Astrocyte of the cerebellum (primary cell): ENCODE measurements around the gene INTS11.
A peak's percentile ranks its signal among the peaks of the same experiment; 100 is the strongest.

Experiments
- DNase-seq: peaks from one replicate; pipeline ENCODE4 v3.0.0-alpha.2; 2011; ENCODE audit warnings: low read depth
- H3K4me3 ChIP-seq: 2 replicates; pipeline ENCODE4 v1.5.1; 2011; ENCODE audit warnings: mild to moderate bottlenecking, low read depth, low read length, moderate library complexity
- CTCF ChIP-seq: IDR thresholded peaks from 2 replicates; pipeline ENCODE4 v1.5.1; 2012; ENCODE audit warnings: low read length, low read depth, moderate library complexity, mild to moderate bottlenecking; ENCODE audit errors: missing control alignments
- in situ Hi-C: cut with HindIII; loops from 2 replicates; pipeline ENCODE4 v1.10.0; 2017; ENCODE audit warnings: low sequenced_read_pairs

Gene INTS11

DNA sequence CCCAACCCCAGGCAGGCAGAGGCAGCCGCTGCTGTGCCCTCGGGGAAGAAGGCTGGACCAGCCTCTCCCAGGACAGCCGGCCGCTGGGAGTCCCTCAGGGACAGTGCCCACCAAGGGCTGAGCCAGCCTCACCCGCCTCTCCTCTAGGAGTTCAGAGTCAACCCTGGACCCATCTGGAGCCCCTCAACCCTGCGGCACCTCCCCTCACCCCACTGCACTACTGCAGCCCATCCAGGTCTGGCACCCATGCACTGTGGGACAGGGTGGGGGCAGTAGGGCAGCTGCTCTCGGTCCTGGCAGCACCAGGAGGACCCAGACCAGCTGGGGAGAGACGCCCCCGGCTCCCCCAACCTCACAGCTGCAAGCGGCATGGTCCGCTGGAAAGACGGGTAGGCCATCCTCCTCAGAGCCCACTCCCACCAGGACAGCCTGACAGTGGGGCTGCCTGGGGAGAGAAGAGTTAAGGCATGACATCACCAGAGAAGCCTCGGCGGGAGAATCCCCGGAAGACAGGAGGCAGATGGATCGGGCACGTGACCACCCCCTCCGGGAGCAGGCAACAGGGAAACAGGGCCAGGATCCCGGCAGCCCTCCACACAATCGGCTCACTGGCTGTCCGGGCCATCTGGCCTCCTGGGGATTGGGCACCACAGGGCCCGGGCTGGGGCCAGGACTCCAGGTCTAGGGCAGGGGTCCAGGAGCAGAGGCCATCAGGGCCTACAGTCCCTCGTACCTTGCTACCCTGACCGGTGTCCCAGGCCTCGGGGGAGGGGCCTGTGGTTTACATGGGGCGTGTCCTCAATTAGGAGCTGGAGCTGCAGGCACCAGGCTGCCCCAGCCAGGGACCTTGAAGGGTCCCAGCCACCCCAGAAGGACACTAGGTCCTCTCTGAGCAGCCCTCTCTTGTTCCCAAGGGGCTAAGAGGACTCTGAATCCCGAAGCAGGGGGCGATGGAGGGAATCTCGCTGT is 19.8 kb downstream of the INTS11 start:
- DNase-seq, result peak; percentile 15
- no peak for TF ChIP-seq CTCF
- in situ Hi-C loops, result no loop called here
- peak overlapping the region; percentile 74 for H3K4me3 ChIP-seq

GRCh38 chr1:1303736-1304135 is 20.7 kb downstream of the INTS11 start:
- in situ Hi-C loops, result no loop called here

DNA sequence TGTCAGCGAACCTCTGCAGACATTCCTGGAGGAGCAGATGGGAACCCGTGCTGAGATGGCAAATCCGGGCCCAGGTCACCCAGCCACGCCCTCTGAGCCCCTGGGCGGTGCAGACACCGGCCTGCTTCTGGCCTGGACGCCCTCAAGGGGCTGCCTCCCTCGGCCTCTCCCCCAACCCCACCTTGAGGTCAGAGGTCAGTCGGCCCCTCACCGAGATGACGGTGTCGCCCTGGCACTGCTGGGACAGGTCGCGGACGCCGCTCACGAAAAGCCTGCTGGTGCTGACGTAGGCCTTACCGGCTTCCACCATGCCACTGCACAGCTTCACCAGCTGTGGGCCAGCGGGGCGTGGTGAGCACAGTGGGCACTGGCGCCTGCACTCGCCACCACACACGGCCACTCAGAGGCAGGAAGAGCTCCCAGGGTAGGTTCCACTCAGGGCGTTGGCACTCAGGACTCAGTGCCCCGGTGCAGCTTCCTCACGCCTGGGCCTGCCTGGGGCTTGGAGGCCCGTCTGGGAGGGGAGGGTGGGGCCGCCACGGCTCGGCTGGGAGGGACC is 21.4 kb downstream of the INTS11 start:
- TF ChIP-seq CTCF, result no peak
- no peak for DNase-seq
- in situ Hi-C loops, result no loop called here
- H3K4me3 ChIP-seq, result no peak overlapping the region

More at GRCh38 chr1:1303736-1304135, 20.7 kb downstream of the INTS11 start:
- DNase-seq, result no peak
- no peak for TF ChIP-seq CTCF
- H3K4me3 ChIP-seq, result no peak overlapping the region

DNA sequence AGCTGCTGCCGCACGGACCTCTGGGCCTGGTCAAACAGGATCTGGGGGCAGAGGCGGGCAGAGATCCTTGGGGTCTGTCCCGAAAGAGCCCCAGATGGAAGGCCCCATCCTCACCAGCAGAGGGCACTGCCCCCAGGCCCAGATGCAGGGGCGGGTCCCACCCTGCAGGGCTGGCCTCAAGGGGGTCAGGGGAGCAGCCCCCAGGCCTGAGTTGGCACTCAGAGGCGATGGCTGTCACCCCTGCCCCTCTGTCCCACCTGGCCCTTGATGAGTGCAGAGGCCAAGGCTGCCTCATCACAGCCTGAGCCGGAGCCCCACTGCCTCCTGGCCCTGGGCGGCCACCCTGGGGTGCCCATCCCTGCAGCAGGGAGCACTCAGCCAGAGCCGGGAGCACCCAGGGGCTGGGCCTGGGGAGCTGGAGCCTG is 22.4 kb downstream of the INTS11 start:
- H3K4me3 ChIP-seq, result no peak overlapping the region
- no peak for DNase-seq
- TF ChIP-seq CTCF, result peak; percentile 60
- in situ Hi-C loops, result no loop called here

DNA sequence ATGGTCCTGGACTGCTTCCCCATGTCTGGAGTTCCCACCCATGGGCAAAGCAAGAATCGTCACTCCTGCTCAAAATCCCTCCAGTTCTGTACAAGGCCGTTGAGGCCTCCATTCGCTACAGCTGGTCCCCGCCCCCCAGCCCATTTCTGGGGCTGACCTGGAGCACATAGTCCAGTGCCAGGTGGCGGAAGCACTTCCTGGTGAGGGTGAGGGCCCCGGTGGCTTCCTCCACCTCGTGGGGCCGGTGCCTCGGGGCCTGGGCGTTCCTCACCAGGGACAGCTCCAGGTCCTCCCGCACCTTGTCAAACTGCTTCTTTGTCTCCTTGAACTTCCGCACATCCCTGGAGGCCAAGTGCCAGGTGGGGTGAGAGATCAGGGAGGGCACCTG is 24.1 kb downstream of the INTS11 start:
- TF ChIP-seq CTCF, result no peak
- no peak overlapping the region for H3K4me3 ChIP-seq
- no peak for DNase-seq
- in situ Hi-C loops, result no loop called here

DNA sequence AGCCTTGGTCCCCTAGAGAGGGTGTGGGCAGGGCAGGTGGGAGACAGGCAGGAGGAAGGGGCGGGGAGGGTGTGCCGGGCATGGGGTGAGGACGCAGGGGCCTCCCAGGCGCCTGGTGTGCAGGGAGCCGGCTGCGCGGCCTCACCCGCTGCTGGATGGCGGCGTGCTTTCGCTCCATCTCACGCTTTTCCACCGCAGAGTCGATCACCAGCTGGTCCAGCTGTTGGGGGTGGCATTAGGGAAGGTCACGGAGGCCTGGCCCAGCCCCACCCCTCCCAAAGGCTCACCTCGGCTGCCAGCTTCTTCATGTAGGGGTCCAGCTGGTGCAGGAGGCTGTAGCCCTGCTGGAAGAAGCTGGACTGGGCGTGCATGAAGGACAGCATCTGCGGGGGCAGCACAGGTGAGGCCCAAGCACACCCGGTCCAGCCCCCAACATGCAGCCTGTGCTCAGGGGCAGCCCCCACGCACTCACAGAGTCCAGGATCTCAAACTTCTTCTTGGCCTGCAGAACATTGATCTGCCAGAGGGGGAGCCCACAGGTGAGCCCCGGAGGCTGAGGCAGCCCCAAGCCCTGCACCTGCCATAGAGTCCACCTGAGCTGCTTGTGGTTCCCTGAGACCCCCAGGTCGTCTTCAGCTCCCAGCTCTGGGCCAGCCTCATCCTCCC is 24.6 kb downstream of the INTS11 start:
- DNase-seq, result no peak
- peak; percentile 49 for TF ChIP-seq CTCF
- H3K4me3 ChIP-seq, result no peak overlapping the region
- in situ Hi-C loops, result loop anchor here (25.0 kb wide), 1 partner anchor 163 kb away; no protein-coding TSS in a partner anchor
